NCI-H345 (cell line): Measurements from ENCODE around the gene CFAP74.

Experiments used
- DNase-seq: peaks from one replicate; lab custom pipeline; 2025; lab: John Stamatoyannopoulos, UW

Gene CFAP74

DNA sequence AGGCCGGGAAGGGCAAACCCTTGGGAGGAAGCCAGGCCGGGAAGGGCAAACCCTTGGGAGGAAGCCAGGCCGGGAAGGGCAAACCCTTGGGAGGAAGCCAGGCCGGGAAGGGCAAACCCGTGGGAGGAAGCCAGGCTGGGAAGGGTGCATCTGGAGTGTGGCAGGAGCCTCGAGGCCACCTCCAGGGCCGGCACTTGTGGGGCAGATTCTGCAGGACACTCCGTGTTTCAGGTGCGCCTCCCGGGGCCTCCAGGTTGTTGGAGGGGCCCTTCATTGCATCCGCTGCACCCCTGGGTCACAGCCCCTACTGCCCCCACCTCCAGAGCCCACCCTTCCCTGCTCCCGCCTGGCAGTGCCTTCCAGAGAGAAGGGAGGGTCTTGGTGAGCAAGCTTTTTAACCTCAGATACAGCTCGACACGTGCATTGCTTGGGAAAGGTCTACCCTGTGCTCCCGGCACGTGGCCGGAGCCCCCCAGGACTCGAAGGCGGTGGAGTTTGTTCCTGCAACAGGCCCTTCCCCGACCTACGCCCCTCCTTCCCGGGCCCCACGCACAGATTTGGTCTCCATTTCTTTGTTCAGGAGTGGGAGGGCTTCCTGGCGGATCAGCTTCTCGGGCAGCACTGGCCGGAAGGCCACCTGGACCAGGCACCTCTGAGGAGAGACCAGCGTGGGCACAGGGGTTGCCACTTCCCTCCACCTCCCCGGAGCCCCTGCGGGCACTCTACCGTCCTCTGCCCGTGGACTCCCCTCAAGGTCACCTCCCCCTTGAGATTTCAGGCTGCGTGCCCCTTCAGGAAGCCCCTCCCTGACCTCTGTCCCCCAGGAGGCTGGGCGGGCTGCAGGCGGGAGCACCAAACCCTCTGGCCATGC is 75.1 kb downstream of the CFAP74 start:
- no peak for DNase-seq

DNA sequence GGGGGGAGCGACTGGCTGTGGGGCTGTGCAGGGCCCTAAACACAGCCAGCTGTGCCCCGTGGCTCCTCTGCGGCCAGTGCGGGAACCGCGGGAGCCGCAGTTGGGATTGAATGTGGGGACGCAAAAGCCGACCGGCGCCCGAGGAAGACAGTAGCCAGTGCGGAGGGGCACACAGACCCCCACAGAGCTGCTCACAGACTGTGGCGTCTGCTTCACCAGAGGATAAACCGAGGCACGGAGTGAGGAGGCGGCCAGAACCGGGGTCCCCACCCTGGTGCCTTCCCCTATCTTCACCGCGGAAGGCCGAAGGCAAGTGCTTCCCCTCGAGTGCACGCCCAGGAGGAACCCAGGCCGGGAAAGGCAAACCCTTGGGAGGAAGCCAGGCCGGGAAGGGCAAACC is 75.8 kb downstream of the CFAP74 start:
- DNase-seq: no peak

DNA sequence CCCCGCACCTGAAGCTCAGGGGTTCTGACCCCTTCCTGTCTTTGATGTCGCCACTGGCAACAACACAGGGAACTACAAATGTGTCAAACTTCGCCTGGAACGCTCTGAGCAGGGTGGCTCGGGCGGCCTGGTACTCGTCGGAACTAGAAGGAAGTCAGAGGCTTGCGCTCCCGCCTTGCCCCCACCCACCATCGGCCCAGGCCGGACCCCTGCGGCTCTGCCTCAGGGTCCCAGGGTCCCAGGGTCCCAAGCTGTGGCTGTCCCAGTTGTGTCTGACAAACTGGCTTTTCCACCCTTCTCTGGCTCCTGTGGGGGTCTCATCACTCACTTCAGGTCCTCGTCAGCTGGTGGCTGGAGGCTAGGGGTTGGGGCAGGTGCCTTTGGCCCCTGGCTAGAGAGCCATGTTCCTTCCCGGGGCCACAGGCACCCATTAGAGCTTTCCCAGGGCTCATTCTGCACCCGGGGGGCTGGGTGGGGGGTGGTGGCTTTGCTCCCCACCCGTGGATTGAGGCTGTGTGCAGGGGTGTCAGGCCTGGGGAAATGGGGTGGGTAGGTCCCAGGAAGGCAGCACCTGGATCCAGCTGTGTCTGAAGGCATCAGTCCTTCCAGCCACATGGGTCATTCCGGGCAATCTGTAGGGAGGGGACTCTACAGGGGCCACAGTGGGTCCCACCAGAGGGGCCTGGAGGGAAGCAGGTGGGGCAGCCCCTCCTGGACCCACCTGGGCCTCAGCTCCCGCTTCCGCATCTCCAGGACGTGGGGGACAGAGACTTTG is 76.5 kb downstream of the CFAP74 start:
- DNase-seq: no peak

DNA sequence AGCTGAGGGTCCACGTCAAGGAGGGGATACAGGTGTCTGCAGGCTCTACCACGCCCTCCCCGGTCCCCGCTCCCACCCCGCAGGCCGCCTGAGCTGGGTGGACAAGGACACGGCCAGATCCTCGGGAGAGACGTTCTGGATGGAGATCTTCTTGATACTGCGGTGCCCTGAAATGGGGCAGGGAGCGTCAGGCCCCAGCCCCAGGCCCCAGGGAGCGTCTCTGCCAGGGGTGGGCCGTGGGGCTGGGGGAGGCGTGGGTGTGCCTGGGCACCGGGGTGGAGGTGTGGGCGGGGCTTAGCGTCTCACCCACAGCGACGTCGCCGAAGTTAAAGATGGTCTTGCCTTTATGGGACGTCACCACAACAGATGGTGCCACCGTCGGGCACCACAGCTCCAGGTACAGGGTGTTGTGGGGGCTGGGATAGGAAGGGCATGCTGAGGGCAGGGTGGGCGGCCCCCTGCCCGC is 77.2 kb downstream of the CFAP74 start:
- no peak for DNase-seq

DNA sequence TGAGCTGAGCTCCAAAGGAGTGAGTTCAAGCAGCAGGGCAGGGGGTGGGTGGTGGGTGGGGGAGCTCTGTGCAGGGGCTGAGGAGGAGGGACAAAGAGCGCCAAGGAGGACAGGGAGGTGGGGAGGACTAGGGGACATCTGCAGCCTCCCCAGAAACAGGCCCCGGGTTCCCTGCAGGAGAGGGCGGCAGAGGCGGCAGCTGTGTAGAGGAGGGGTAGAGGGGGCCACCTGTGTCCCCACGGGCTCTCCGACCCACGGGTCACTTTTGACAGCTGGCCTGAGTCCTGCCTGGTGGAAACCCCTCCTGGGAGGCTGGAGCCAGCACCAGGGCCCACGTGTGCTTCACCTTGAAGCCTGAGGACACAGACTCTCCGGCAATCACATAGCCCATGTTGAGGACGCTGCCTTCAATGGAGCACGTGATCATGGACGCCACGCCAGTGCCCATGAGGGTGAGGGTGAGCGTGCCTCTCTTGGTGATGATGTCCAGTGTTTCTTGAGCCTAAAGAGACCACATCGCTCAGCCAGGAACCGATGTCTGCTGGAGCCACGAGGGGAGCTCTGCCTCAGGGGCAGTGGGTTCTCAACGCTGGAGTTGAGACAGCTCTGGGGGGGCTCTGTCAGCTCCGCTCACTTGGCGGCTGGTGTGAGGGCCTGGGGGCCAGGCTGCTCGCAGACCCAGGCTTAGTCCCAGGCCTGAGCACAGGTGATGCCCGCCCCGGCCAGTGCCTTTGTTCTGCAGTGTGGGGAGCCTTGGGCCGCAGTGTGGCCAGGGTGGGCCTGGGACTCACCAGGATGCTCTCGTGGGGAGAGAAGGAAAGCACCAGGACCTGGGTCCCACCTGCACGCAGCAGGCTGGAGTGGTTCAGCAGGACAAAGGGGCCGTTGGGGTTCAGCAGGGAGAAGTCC is 77.9 kb downstream of the CFAP74 start:
- DNase-seq: no peak

DNA sequence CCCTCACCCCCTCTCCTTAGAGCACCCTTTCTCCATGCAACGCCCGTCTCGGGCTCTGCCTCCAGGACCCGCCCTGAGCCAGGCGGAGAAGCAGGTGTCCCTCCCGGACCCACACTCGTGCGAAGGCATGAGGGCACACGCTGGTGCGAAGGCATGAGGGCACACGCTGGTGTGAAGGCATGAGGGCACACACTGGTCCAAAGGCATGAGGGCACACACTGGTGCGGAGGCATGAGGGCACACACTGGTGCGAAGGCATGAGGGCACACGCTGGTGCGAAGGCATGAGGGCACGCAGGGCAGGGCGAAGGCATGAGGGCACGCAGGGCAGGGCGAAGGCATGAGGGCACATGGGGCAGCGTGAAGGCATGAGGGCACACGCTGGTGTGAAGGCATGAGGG is 78.7 kb downstream of the CFAP74 start:
- no peak for DNase-seq

DNA sequence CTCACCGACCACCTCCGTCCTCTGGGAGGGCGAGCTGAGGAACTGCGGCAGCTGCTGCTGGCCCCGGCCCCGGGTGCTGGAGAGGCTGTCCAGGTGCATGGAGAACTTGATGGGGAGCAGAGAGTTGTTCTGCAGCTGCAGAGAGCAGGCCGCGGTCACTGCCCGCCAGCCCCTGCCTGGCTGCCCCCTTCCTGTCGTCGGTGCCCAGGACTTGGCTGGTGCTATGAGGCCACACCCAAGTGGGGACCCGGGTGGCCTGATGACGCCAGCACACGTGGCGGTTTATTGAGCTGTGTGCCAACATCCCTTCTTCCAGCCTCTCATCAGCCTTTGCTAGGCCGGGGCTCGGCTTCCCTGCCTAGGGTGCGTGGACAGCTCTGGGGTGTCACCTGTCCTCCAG is 79.2 kb downstream of the CFAP74 start:
- no peak for DNase-seq

DNA sequence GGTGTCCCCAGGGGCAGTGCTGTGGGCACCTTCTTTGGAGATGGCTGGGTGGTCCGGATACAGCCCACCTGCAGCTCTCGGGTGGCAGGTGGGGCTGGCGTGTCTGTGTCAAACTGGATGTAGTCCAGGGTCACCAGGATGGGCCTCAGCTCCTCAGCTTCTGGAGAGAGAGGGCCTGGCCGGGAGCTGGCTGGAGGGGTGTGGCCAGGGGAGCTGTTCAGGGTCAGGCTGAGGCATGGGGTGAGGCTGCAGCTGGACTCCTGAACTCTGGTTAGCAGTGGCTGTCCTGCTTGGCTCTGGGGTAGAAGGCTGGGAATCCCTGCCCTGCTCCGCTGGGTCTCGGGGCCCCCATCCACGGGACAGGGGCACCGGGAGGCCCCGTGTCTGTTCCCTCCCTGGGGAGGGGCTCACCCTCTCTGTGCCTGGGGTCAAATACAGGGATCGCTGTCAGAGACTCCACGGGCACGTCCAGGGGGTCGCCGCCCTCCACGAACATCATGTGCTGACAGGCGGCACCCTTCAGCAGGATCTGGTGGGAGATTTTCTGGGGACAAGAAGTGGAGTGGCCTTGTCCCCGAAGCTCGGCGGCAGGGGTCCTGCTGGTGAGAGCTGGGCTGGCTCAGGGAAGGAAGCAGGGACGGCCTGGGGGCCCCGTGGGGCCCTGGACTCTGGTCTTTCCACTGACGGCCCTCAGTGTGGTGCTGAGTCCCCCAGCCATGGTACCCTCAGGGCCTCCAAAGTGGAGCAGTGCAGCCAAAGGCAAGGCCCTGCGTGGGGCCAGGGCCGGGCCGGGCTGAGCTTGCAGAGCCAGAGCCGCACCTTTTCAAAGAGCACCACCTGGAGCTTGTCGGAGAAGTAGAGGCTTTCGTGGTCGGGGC is 80.4 kb downstream of the CFAP74 start:
- DNase-seq: no peak

DNA sequence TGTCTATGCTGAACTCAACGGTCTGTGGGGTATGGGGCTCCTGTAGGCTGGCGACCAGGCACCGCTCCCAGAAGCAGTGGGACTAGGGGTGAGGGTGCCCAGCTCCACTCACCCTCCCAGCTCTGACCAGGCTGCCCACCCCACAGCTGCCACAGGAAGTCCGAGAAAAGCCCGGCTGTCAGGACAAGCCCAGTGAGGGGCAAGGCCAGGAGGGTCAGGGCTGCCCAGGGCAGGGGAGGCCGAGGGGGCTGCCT is 81.0 kb downstream of the CFAP74 start:
- no peak for DNase-seq

DNA sequence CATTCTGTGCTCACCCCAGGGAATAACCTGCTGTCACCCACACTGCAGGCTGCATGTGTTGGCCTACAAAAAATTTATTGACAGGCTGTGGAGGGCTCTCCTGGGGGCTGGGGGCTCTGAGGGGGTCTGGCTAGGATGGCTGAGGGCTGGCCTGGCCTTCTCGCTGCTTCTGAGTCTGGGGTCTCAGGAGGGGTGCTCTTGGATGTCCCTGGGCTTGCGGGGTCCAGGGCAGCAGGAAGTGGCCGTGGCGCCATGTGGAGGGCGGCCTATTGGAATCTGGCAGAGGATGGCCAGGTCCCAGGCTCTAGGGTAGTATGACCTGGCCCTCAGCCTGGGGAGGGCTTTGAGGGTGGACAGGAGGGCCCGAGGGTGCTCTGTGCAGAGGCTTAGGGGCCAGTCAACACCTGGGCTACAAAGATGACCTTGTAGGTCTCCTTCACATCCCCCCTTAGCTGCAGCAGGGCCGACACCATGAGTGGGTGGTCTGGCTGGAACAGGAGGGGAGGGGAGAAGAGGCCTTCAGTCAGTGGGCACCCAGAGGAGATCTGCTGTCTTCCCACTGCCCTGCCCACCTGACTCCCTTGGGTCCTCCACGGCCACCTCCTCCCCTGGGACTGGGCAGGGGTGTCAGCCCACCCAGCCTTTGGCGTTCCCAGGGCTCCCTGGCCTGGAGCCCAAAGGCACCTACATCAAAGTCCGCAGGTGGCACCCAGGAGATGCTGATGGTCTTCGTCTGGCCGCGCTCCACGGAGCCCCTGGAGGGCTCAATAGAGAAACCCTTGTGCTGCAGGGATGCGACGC is 81.5 kb downstream of the CFAP74 start:
- DNase-seq: no peak

DNA sequence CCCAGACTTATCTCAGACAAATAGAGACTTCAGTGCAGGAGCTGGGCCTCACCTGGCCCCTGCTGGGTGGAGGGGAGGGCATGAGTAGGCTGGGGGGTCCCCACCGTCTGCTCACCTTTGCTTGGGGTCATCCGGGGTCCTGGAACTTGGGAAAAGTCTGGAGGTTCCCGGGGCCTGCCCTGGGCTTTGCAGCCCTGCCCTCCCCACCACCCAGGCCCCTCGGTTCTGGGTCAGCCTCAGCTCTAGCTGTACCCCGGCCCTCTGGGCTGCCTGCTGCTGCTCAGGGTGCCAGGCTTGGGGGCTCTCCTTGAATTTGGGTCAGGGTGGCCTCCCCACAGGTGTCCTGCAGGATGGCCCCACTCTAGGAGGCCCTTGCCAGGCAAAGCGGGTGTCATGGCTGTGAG is 82.1 kb downstream of the CFAP74 start:
- DNase-seq: no peak

DNA sequence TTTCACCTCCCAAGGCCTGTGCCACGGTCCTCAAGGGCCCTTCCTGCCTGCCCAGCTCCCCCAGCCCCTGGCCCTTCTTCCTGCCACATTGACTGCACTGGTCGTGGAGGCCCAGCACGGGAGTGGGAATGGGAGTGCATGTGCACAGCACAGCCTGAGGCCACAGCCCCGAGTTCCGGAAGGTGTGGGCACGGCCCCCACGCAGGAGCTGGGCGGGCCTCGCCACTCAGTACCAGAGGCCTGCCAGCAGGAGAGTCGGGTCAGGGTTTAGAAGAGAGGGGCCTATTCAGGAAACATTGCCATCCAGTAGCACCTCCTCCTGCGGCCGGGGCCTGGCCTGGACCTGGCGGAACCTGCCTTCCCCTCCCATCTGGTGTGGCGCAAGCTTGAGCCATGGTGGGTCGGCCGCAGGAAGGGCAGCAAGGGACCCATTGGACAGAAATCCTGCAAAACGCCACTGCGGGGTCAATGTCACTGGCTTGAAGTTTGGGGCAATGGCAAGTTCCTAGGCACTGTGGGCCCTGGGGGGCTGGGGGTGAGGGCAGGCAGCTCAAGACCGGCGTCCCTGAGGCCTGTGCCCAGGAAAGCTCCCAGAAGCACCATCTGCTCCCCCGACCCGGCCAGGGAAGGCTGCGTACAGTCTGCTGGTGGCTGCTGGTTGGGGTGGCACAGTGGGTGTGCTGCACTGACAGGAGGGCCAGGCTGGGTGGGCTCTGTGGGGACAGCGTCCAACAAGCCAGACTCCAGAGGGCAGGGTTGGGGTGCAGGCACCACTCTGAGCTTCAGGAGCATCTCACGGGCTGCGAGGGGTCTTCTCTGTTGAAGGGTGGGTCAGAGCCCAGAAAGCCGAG is 82.8 kb downstream of the CFAP74 start:
- no peak for DNase-seq

DNA sequence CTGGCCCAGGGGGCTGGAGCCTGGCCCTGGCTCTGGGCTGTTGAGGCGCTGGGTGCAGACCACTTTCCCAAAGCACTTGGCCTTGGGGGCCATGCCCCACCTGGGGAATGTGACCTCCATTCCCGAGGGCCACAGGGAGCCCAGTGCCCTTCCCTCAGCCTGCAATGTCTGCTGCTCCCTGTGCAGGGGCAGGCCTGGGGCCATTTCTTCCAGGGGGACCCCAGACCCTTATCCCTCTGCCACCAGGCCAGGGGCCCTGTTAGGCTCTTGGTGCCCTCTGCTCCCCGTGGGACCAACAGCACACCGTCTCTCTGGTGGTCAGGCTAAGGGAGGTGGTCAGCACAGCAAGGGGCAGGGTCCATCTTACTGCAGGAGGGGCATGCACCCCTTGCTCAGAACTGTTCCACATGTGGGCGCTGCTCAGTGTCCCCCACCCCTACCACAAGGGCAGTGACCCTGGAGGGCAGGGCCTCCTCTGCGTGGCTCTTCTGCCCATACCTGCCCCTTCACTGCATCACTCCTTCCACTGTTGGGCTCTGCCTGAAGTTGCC is 83.5 kb downstream of the CFAP74 start:
- no peak for DNase-seq

DNA sequence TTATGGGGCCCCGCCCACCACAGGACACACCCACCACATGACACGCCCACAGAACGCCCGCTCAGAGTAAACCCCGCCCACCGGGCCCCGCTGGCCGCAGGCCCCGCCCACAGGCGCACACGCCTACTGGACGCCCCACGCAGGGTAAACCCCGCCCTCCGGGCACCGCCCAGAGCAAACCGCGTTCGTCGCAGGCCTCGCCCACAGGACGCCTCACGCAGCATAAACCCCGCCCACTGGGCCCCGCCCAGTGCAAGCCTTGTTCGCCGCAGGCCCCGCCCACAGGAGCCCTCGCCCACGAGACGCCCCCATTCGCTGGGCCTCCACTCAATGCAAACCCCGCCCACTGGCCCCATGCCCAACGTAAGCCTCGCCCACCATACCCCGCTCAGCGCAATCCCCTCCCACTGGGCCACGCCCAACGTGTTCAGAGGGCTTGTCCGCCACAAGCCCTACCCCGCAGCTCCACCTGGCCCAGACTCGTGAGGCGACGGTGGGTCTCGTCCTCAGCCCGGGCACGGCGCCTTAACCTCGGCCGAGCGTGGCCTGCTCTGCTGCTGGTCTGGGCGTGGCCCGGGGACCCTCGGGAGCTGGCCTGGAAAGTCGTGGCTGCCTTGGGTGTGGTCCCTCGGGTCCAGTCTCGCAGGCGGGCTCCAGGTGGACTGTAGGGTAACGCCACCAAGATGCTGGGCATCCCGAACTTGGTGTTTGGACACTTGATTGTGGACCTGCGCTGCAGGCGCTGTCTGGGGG is 84.1 kb downstream of the CFAP74 start:
- peak; percentile 99 for DNase-seq

DNA sequence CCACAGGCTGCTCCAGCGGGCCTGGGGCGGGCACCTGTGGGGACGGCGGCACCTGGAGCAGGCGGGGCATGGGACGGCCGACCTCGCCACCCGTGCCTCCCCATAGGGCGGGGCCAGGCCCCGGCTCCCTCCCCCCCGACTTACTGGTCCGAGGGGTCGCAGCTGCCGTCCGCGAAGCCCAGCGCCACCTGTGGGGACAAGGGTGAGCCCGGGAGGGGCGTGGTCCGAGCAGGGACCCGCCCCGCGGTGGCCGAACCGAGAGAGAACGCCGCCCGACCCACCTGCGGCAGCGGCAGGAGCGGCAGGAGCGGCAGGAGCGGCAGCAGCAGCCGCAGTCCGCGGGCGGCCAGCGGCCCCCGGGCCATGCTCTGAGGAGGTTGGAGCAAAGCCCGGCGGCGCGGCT is 84.7 kb downstream of the CFAP74 start, which contains the start of gene TMEM52:
Gene TMEM52, minus strand, starts transcription at position 379 of the 403 bp plus-strand sequence. Its CDS starts 14 bp downstream, at position 365.
- DNase-seq: no peak

DNA sequence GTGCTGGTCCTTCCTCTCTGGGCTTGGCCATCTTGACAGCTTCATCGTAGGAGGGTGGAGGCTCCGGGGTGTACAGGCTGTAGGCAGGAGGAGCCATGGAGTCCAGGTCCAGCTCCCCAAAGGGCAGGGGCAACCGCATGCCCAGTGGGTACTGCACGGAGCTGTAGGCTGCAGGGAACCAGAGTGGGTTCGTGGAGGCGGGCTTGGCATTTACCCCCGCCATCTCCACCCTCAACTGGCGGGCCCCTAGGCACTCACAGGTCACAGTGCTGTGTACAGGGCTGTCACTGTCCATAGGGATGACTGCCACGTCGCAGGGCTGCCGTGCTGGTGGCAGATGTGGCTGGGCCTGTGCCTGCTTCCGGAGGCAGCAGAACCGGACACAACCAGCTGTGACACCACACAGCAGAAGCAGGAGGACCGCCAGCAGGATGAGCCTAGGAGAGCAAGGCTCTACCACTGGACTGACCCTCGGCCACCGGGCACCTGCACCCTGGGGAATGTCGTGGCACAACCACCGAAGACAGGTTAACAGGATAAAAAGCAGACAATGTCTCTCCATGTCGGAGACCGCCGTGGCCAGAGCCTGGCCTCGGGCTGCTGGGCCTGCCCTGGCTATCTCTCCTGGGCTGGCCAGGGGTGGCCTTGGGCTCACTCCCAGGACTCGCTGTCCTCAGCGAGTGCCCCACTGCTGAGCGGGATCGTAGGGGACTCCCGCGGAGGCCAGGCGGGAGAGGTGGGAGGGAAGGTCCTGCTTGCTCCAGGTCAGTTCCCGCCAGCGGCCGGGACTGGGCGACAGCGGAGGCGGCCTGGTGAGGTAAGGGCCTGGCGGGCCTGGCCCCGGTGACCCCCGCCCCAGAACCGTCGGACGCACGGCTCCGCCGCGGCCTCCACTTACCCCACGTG is 85.3 kb downstream of the CFAP74 start:
- DNase-seq: no peak

DNA sequence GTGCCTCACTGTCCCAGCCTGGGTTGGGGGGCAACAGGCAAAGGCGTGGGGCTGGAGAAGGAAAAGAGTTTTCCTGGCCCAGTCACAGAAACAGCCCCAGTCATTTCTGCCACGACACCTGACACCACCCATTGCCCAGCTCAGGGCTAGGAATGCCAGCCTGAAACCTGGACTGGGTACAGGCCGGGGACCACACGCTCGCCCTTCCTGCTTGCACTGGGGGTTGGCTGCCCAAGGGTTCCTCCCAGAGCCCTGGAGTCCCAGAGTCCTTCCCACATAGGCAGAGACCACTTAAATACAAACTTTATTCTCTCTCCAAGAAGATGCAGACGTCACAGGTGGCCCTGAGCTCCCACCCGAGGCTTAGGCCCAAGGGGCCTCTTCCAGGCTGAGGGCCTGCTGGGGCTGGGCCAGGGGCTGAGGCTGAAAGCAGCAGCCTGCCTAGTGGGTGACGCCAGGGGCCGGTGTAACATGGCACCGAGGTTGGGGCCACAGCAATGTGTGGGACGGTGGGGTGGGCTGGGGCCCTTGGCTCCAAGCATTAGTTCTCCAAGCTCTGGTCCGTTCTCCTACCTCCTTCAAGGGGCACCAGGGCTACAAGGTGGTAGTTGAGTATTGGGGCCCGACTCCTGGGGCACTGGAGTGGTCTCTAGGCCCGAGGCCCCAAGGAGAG is 86.1 kb downstream of the CFAP74 start:
- DNase-seq: no peak
